HG03108 (cell line): ENCODE results near the gene MTX1.
A peak's percentile ranks its signal among the peaks of the same experiment; 100 is the strongest.
"Not testable (repeated sequence)": the region's sequence is repeated elsewhere in the genome, so short reads cannot be mapped to it uniquely, and the experiment has no call there.

Source experiments
- ATAC-seq: cut with Tn5 transposase; IDR thresholded peaks from one replicate; pipeline ENCODE4 v1.9.1; 2021; ENCODE audit warnings: moderate library complexity; ENCODE audit not compliant: unreplicated experiment

Gene MTX1

DNA sequence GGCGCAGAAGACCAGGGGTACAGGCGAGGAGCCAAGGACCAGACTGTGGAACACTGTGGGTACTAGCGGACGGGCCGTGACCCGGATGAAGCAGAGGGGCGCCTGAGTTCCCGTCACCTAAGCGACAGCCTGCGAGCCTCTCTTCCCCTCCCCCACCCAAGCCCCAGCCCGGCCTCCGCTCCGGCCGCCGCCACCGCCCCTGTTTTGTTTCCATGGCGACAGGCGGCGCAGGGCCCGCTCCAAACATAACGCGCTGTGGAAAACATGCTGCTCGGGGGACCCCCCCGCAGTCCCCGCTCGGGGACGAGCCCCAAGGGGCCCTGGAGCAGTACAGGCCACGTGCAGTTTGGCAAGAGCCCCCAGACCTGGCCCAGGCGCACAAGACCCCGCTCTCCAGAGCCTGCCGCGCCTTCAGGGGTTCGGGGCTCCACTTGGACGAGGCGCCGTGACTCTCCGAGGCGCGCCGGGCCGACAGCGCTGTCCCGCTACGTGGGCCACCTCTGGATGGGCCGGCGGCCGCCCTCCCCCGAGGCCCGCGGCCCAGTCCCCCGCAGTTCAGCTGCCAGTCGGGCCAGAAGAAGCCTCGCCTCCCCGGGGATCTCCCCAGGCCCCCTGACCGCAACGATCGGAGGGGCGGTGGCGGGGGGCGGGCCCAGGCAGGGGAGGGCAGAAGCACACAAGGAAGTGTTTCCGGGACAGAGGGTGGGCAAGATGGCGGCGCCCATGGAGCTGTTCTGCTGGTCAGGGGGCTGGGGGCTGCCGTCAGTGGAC is at the start of gene MTX1:
Gene MTX1 (plus strand): TSS at position 155 of the 771 bp plus-strand sequence. CDS start 110 bp downstream, at position 265.
- ATAC-seq, result peak; percentile 59

- no peak for ATAC-seq
Observed at GRCh38 chr1:155158991-155159390, 49.5 kb upstream of the MTX1 start.

DNA sequence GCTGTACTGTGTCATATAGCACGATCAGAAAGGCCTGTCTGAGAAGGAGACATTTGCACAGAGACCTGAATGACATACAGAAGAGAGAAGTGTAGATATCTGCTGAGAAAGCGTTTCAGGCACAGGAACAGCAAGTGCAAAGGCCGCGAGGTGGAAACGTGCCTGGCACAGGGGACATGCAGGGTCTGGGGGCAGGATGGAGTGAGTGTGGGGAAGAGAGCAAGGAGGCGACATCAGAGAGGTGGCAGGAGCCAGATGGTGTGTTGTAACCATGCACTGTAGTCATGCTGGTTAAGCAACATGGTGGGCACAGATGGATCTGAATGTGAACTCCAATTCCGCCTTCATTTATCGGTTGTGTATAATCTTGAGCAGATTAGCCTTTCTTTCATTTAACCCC is 48.4 kb upstream of the MTX1 start:
- no peak for ATAC-seq

DNA sequence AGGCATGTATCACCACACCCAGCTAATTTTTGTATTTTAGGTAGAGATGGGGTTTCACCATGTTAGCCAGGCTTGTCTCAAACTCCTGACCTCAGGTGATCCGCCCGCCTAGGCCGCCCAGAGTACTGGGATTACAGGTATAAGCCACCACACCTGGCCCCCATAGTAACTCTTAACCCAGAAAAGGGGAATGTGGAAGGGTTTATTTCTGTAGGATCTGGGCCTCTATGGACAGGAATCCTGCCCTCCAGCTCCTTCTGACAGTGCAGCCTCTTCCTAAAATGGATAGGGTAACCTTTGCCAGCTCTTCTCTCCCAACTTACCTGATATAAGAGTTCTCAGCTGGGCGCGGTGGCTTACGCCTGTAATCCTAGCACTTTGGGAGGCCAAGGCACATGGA is 45.9 kb upstream of the MTX1 start:
- not testable (repeated sequence) for ATAC-seq

- not testable (repeated sequence) for ATAC-seq
Observed at GRCh38 chr1:155163785-155164184, 44.7 kb upstream of the MTX1 start.

- not testable (repeated sequence) for ATAC-seq
Observed at GRCh38 chr1:155164625-155165024, 43.9 kb upstream of the MTX1 start.

- ATAC-seq, result no peak
Observed at GRCh38 chr1:155166051-155166470, 42.4 kb upstream of the MTX1 start.

GRCh38 chr1:155166471-155167165 is 41.9 kb upstream of the MTX1 start:
- no peak for ATAC-seq

- ATAC-seq, result no peak
Observed at GRCh38 chr1:155167166-155168104, 41.1 kb upstream of the MTX1 start.

- not testable (repeated sequence) for ATAC-seq
Observed at GRCh38 chr1:155168105-155168445, 40.4 kb upstream of the MTX1 start.

GRCh38 chr1:155168456-155169210 is 39.9 kb upstream of the MTX1 start:
- no peak for ATAC-seq

DNA sequence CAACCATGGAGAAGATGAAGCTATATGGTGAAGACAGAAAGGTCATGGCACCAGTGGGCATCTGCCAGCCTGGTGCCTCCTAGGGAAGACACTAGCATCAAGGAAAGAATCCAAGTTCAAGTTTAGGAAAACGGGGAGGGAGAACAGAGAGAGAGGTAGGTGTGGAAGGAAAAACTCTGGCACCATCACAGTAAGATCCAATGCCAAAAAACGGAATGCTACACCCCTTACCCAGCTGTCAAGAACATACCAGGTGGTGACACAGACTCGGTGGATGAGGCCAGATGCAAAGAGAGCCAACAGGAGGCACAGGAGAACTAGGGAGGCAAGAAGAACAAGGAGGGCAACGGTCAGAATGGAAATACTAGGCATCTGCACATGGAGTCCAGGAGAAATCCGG is 39.0 kb upstream of the MTX1 start:
- no peak for ATAC-seq

DNA sequence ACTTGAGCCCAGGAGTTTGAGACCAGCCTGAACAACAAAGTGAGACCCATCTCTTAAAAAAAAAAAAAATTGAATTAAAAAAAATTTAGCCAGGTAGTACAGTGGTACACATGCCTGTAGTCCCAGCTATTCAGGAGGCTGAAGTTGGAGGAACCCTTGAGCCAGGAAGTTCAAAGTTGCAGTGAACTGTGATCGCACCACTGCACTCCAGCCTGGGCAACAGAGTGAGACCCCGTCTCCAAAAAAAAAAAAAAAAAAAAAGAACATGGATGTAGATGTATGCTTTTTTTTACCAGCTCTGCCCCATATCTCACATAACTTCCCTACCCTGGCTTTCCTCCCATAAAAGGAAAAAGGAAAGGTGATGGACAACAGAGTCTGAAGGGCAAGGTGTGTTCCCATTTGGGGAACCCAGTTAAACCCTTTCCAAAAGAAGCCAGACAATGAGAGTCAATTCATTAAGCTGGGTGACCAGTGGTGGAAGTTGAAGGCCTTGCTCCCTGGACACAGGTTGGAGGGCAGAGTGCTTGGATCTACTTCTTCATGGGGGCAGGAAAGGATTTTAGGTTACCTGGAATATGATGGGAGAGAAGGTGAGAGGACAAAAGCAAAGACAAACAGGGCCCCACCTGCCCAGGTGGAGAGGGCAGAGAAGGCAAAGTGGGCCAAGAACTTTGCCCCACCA is 38.3 kb upstream of the MTX1 start:
- ATAC-seq, result no peak

DNA sequence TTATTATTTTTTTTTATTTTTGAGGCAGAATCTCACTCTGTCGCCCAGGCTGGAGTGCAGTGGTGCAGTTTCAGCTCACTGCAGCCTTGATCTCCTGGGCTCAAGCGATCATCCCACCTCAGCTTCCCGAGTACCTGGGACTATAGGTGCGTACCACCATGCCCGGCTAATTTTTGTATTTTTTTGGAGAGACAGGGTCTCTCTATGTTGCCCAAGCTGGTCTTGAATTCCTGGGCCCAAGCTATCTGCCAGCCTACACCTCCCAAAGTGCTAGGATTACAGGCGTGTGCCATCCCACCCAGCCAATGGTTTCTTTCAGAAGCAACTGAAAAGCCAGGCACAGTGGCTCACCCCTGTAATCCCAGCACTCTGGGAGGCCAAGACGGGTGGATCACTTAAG is 37.7 kb upstream of the MTX1 start:
- no peak for ATAC-seq

- no peak for ATAC-seq
Observed at GRCh38 chr1:155171836-155172731, 36.4 kb upstream of the MTX1 start.

DNA sequence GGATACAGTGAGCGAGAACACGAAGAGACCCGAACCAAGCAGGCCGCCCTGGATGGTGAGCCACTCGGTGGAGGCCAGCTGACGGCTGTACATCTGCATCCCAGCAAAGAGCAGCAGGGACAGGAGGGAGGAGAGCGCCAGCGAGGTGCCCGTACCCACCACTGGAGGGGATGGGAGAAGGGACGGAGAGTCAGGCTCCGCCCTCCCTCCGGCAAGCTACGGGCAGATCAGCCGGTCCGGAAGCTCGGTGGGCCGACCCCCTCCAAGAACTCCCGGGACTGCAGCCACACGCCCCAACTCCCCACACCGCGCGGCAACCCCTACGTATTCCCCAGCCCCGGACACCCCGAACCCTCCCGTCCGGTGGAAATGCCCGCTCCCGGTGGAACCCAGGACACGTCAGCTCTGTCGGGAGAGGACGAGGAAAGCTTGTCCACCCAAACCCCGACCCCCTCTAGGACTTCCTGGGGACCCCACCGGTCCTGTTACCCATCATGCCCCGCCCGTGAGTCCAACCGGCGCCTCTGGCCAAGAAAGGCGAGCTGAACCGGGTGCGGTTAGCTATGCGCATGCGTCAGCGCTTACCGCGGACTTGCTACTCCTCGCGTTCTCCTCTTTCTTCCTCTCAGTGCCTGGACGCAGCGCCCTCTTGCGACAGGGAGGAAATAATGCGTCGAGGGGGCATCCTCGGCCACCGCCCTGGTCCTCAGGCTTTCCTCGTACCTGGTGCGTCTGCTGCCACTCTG is 35.6 kb upstream of the MTX1 start, which contains the start of gene KRTCAP2:
Gene KRTCAP2 (minus strand): TSS at position 573 of the 746 bp plus-strand sequence. CDS start 80 bp downstream, at position 493.
- peak; percentile 55 for ATAC-seq

- no peak for ATAC-seq
Observed at GRCh38 chr1:155173478-155174323, 34.8 kb upstream of the MTX1 start, which contains the start of gene TRIM46. Gene TRIM46 (plus strand): TSS chr1:155173849. CDS start chr1:155173967, 118 bp downstream.
